HG03442 (cell line): ENCODE results near the gene CCDC197.

Experiments used
- ATAC-seq: cut with Tn5 transposase; IDR thresholded peaks from one replicate; pipeline ENCODE4 v1.9.1; 2021; ENCODE audit warnings: mild to moderate bottlenecking, moderate library complexity; ENCODE audit not compliant: unreplicated experiment

The CCDC197 gene

DNA sequence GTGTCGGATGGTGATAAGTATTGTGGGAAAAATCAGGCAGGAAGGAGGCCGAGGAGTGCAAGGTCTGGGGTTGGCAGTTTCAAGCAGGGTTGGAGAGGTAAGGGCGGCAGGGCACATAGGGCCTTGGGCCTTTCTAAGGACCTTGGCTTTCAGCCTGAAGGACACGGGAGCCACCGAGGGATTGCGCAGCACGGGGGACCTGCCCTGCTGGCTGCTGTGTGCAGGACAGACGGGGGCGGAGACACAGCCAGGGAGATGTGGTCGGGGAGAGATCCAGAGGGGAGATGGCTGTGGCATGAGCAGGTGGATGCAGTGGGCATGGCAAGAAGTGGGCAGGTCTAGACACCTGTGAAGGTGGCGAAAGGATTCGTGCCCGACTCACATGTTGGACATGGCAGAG lies 43.7 kb downstream of the CCDC197 start:
- ATAC-seq = no peak

DNA sequence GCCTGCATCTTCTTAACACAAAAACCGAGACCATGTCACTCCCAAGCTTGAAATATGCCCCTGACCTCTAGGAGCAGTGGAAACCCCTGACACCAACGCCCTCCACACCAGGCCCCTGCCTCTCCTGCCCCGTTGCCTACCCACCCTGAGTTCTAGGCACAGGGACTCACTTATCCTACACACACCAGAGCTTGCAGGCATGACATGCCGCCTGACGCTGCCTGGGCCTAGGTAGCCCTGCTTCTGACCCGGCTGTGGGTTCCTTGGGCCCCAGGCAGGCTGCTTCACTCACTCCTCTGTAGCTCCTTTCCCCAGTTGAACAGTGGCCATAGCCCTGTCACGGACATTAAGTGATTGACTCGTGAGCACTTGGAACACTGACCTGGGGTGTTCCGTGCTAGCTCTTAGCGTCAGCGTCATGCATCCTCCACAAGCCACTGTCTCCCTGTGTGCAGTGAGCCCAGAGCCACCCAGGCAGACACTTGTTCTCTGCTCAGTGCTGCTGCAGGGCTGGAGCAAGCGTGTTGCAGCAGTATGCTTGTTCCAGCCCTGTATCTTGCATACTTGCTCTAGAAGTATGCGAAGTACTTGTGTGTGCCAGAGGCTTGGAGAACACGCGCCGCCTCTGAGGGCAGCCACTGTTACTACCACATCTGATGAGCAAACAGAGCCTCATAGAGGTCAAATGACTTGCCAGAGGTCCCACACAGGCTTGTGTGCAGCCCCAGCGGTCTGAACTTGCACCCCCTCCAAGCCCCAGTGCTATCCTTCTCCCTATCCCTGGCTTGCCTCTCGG lies 44.6 kb downstream of the CCDC197 start:
- no peak for ATAC-seq

DNA sequence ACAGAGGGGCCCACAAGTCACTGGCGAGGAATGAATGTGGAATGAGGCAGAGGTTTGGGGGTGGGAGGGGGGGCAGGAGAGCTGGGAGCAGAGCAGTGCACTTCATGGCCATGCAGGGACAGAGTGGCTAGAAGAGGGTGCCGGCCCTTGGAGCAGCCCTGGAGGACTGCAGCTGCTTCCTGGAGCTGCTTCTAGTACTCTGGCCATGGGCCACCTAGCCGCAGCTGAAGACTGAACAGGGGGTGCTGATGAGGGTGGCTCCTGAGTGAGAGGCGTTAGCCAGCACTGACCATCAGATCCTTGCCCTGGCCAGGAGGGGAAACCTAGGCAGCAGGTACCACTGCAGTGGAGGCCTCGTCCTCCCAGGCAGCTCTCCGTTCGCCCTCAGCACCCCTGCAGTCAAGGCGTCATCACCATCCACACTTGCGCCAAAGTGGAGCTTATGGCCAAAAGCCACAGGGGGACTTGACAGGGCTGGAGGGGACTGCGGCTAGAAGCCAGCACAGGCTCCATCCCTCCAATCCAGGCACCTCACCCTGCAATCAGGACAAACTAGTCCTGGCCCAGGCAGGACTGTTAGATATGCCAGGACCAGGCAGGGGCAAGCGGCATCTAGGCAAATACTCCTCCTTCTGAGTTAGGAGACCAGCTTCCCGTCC lies 45.5 kb downstream of the CCDC197 start:
- ATAC-seq = no peak

DNA sequence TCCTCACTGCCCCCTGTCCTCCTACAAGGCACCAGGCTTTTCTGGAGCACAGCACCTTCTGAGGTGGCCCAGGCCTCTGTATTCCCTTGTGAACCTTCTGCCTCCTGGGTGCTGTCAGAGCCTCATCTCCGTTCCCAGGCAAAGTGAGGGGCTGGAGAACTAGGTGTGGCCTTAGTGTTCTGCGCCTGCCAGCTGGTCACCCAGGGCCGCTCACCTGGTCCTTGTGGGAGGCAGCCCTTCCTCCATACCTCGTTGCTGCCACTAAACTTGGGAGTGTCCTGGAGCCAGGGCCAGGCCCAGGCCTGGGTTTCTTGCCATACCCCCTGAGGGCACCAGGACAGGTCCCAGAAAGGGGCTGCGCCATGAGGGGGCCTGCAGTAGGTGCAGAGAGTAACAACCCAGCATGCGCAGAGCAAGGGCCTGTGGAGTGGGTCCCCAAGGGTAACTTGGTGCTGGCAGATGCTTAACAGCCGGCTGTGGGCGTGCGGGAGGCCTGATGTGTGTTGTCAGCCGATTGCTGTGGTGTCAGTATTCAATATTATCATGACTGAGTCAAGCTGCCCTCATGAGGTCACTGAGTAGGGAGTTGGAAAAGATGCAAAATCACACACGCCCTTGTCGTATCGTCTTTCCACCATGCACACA lies 46.1 kb downstream of the CCDC197 start:
- ATAC-seq = no peak

DNA sequence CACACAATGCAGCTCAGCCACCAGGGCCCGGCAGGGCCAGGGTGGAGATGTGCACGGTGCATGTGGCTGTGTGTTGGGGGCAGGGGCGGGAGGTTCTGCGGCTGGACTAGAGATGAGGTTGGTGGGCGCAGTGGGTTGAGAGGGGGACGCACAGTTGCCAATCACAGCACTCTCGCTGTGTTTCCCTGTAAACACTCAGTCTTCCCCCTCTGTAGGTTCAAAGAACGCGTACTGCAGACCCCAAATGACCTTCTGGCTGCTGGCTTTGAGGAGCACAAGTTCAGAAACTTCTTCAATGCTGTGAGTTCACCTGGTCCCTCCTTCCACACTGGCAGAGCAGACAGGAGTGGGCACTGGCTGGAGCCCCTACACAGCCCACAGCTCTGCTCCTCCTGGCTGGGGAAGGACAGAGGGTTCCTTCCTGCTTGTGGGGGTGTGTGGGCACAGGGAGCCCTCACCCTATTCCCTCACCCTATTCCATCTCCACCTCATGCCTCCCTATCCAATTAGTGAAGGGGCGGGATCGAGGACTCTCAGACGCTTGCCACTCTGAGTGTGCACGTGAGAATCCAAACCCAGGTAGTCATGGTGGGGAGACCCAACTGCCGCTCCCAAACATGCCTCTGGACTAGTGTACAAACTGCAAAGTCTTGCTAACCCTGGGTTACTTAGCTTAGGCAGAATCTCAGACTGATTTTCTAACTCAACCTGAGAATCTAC lies 46.8 kb downstream of the CCDC197 start:
- no peak for ATAC-seq

DNA sequence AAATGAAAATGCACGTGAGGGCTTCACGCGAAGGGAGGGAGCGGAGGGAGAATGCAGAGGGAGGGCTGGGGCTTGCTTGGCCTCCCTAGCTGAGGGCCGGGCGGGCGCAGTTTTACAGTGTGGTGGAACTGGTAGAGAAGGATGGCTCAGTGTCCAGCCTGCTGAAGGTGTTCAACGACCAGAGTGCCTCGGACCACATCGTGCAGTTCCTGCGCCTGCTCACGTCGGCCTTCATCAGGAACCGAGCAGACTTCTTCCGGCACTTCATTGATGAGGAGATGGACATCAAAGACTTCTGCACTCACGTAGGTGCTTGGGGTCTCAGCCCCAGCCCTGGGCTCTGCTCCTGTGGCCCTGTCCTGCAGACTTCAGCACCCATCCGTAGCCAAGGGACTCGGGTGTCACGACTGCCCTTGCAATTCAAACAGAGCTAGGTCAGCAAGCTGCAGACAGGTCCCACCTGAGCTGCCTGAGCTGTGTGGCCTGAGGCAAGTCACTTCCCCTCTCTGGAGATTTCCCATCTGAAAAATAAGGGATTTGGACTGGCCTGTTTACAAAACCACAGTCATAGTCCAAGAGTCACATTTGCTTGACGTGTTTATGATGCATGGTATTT lies 47.5 kb downstream of the CCDC197 start:
- no peak for ATAC-seq

DNA sequence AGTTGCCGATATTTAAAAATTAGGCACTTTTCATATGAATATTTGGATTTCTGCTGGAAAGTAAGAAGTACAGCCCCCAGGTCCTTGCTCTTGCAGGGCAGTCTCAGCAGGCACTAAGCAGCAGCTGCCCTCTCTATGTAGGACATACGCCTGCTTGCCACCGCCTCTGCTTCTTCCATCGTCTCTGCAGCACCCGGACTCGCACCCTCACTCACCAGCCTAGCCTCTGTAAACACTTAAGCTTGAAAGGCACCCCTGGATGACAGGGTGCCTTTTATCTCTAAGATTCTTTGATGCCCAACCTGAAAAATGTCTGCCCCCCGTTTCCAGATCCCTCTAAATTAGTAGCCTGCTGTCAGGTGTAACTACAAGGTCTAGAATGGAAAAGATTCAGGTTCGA lies 48.0 kb downstream of the CCDC197 start:
- no peak for ATAC-seq

DNA sequence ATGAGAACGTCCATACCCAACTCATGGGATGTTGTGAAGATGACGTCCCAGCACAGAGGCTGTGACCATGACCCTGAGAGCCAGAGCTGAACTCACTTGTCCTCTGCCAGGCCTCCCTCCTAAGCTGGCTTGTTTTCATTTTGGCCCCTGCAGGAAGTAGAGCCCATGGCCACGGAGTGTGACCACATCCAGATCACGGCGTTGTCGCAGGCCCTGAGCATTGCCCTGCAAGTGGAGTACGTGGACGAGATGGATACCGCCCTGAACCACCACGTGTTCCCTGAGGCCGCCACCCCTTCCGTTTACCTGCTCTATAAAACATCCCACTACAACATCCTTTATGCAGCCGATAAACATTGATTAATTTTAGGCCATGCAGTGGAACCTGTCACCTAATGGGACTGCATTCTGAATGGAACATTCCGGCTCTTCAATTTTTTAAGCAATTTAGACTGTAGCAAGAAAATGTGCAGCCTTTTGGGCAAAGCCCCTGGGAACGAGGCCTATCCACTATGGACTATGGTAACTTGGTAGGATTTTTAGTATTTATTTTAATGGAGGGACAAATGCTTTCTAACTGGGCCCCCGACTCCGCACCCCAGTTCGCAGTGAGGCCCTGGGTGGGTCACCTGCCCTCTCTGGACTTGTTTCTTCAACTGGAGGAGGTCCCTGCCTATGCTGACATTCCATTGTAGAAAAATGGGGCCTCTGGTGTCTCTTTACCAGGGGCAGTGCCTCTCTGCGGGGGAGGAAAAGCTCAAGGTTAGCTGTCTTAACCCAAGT lies 48.7 kb downstream of the CCDC197 start:
- no peak for ATAC-seq

DNA sequence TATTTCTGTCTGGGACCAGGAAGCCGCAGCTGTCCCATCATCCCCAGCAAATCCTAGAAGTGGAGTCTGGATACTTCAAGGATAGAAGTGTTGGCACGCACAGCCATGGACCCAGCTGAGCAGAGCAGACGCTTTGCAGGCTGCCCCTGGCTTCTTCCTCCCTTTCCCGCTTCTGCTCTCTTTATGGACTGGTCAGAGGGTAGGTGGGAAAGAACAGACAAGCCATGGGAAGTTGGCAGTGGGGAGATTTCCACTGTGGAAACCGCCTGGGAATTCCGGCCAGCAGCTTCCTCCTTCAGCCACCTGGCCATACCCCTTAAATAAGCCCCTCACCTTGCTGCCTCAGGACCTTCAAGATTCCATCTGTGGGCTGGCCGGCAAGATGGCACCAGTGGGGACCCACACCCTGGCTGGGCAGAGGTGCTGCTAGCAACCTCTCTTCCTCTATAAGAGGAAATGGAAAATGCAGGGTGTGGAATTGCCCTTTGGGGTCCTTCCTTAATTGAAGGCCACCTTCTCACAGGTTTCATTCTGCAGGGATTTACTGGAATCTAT lies 49.7 kb downstream of the CCDC197 start:
- no peak for ATAC-seq

DNA sequence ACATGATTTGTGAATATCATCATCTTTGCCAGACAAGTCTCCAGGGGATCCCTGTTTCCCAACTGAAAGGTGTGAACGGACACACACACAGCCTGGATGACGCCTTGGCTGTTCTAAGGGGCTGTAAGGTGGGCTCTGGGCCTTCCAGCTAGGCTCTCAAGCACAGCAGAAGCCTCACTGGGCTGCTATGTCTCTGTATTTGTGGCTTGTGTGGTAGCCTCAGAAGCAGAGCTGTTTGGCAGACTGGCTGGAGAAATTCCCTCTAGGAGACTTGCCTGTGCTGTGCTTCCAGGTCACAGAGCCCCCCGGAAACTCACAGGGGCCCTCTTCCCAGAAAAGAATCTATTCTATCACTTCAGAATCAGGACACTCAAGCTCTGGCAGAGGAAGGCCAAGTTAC lies 50.5 kb downstream of the CCDC197 start:
- no peak for ATAC-seq

DNA sequence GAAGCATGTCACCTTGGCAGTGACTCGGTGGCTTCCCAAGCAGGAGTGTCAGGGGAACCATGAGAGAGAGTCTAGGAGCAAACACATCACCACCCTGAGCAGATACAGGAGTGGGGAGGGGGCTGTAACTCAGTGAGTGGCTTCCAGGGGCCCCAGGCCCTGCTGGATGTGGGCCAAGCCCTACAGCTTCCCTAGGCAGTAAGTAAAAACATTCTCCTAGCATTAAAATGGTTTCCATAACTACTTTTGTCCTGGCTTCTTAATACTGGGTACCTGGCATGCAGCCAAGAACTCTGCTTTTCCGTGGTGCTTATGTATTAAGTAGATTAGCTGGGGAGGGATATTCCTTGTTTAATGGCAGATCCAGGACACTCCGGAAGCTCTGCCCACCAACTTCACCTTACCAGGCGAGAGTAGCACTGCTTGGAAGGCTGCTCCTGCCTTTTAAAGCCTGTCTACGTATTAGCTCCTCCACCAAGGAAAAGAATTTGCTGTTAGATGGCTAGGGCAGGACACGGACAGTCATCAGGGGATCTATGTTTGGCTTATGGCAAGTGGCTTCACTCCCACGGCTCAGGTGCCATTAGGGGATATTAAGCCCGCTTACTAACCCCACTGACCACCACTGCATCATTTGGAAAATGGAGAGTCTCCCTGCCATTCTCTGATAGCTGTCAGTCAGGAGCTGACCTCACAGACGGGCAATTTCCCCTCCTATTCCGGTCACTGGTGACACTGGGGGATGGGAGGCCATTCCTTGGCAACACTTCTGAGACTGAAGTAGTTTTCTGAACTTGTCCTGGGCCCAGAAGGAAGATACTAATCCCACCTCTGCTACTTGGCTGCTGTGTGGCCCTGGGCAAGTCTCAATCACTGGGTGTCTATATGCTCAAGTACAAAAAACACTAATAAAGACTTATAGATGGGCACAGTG lies 51.9 kb downstream of the CCDC197 start:
- ATAC-seq = no peak

DNA sequence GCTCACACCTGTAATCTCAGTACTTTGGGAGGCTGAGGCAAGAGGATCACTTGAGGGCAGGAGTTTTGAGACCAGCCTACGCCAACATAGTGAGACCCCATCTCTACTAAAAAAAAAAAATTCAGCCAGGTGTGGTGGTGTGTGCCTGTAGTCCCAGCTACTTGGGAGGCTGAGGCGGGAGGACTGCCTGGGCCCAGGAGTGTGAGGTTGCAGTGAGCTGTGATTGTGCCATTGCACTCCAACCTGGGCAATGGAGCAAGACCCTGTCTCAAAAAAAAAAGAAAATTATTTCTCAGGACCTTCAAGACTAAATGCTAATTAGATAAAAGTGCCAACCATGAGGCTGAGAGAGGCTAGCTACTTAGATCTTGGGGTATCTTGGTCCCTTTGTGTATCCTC lies 52.5 kb downstream of the CCDC197 start:
- ATAC-seq = no peak

DNA sequence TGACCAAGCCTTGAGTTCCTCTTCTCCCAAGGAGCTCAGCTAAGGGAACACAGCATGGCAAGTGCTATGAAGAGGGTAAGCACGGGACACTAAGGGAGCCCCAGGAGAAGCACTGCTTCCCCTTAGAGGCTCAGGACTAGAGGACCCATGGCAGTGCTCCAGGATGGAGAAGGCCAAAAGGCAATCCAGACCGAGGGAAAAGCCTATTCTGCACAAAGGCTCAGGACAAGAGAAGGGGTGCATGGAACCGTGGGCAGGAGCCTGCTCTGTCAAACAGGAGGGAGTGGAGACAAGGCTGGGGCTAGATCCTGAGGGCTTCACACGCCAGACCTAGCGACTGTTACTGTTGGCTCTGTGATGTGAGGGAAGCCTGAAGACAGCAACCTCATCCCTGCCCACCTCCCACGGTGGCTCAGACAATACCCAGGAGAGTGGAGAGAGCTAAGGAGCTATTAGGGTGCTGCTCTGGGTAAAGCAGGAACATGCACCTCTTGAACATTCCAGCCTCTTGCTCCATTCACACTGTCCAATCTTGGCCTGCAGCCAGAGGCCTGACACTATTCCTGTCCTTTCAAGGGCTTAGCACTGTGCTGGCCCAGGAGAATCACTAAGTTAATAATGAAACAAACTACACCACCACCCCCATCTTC lies 53.3 kb downstream of the CCDC197 start:
- ATAC-seq = no peak

DNA sequence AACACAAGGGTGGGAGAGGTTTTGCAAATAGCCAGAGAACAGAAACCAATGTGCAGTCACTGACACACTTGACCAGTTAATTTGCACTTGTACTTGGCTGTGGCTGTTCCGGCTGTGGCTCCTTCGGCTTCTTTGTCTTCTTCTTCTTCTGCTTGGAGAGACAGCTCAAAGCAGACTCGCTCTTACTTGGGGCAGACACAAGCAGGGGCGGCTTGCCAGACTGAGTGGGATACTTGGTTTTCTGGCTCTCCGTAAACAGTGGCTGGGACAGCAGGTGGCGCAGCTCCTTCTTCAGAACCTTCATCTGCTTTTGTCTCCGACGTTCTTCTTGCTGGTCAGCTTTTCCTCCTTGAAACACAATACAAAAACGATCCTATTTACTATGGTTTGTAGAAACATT lies 54.0 kb downstream of the CCDC197 start:
- ATAC-seq = no peak

DNA sequence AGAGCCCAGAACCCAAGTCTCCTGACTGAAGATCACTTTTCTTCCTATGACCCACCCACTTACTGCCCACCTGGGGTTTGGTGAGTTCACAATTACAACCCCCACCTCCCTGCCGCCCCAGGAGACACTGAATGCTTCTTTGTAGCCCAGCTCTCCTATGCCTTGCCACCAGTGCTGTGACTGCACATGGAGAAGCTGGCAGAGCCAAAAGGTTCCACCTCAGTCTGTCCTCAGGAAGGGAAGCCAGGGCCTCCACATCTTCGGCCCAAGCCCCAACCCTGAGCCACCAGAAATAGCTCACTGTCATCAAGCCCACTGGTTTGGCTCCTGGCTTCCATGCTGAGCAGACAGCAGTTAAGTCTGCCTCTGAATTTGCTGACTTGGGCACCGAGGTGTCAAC lies 54.7 kb downstream of the CCDC197 start:
- ATAC-seq = no peak

DNA sequence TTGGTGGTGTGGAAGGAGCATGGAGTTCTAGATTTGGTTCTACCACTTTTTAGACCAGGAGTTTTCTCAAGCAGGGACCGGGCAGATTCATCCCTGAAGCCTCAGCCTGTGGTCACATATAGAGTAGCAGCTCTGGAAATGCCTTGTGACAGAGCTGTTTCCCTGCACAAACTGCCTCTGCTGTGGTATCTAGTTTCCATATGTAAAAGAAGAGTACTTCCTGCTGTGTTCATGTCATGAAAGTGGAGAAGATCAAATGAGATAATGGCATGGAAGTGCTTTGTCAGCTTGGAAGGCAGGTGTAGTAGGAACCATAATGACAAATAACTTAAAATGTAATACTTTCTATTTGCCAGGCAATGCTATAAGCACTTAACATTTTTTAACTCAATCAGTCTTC lies 55.1 kb downstream of the CCDC197 start:
- ATAC-seq = no peak

DNA sequence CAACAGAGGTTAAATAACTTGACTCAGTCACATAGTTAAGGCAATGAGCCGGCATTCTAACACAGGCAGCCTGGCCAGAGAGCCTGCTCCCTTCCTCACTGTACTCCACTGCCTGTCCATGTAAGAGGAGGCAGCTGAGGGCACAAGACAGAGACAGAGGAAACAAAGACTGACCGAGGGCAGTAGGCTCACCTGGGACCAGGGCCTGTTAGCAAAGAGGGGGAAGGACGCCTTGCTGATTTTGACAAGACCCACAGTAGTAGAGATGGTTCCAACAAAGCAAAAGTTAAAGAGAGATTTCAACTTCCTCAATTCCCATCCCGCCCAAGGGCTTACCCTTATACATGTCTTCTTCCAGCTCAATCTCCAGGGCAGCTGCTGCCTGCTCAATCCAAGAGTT lies 55.6 kb downstream of the CCDC197 start:
- ATAC-seq = no peak

DNA sequence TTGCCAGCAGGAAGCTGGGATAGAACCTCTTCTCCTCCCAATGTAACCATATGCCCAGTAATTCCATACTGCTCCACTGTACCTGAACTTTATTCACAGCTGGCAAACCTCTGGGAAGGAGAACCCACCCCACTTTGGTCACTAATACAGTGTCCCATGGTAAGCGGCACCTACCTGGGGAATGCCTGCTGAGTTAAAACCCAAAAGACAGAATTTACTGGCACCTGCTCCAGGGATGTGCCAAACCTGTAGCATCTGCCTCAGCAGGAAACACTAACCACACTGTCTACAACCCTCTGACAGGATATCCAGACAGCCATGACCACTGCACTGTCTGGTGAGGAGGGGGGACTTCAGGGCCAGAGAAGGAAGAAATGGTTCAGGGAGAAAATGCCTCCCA lies 57.3 kb downstream of the CCDC197 start:
- no peak for ATAC-seq
